PFSK-1 (cell line): ENCODE data around the gene GORASP2.

Experiments
- FOXP2 ChIP-seq: optimal IDR thresholded peaks from 2 replicates; pipeline ENCODE3; 2011; ENCODE audit warnings: borderline replicate concordance, control low read depth, inconsistent platforms; ENCODE audit not compliant: insufficient read depth; ENCODE audit errors: extremely low read length, extremely low read depth
- POLR2AphosphoS5 ChIP-seq: IDR thresholded peaks from 2 replicates; pipeline ENCODE4 v1.6.1; 2012; ENCODE audit warnings: low read depth, mild to moderate bottlenecking, control low read depth, low read length, moderate library complexity
- REST ChIP-seq, 2 experiments: IDR thresholded peaks; 2 replicates each; pipeline versions ENCODE4 v1.6.1 to v1.8.0; 2011 to 2012; ENCODE audit warnings: low read depth in 2 of 2, low read length in 2 of 2, control low read depth in 1 of 2, inconsistent platforms in 1 of 2, mild to moderate bottlenecking in 1 of 2, moderate library complexity in 1 of 2; ENCODE audit not compliant: insufficient read depth in 1 of 2
- SIN3A ChIP-seq: IDR thresholded peaks from 2 replicates; pipeline ENCODE4 v1.6.1; 2012; ENCODE audit warnings: mild to moderate bottlenecking, low read length, moderate library complexity, borderline replicate concordance; ENCODE audit not compliant: insufficient read depth
- TAF1 ChIP-seq: IDR thresholded peaks from 2 replicates; pipeline ENCODE4 v1.6.1; 2012; ENCODE audit warnings: low read length, control low read depth, borderline replicate concordance; ENCODE audit not compliant: insufficient read depth

GORASP2 gene

GRCh38 chr2:170986566-170987258, 57.7 kb downstream of the GORASP2 start:
- TF ChIP-seq REST (IDR thresholded peaks at IDR 0.05; ENCODE audit: insufficient read depth in 1 of 2, low read depth in 2 of 2, low read length in 2 of 2) (no peak), FOXP2 (no peak), SIN3A (no peak)

GRCh38 chr2:170991398-170992182, 62.5 kb downstream of the GORASP2 start:
- TF ChIP-seq SIN3A (no peak), TAF1 (no peak), REST (IDR thresholded peaks at IDR 0.05; ENCODE audit: insufficient read depth in 1 of 2, low read depth in 2 of 2, low read length in 2 of 2) (no peak), FOXP2 (no peak), POLR2AphosphoS5 (no peak)

GRCh38 chr2:170996316-170996715, 67.3 kb downstream of the GORASP2 start:
- peak in 1 of 2 experiments; percentile 56; a peak in 1 of 4 replicates for TF ChIP-seq REST (IDR thresholded peaks at IDR 0.05; ENCODE audit: insufficient read depth in 1 of 2, low read depth in 2 of 2, low read length in 2 of 2)
- TF ChIP-seq POLR2AphosphoS5 = no peak
- no peak for TF ChIP-seq FOXP2
- TF ChIP-seq TAF1 = no peak
- no peak for TF ChIP-seq SIN3A

- TF ChIP-seq SIN3A (no peak), REST (IDR thresholded peaks at IDR 0.05; ENCODE audit: insufficient read depth in 1 of 2, low read depth in 2 of 2, low read length in 2 of 2) (no peak), POLR2AphosphoS5 (no peak)
Measured at GRCh38 chr2:170997893-170998597, 69.0 kb downstream of the GORASP2 start.
